H1 (cell line): ENCODE results near the gene SMARCA4. TPM values are rescaled to one million over a fixed set of nuclear protein-coding genes. Genes with fewer than 3 reads are reported as not detected.
A peak's percentile ranks its signal among the peaks of the same experiment; 100 is the strongest.

ENCODE experiments used
- ASH2L ChIP-seq: fragments of 200-600, 300-600 bp; sonication (generic); IDR thresholded peaks from one replicate; pipeline ENCODE4 v1.7.1; 2017; ENCODE audit warnings: low read length
- ATF2 ChIP-seq: IDR thresholded peaks from 2 replicates; pipeline ENCODE4 v1.6.1; 2012; ENCODE audit warnings: low read length, inconsistent platforms
- ATF3 ChIP-seq: IDR thresholded peaks from 2 replicates; pipeline ENCODE4 v1.6.1; 2011; ENCODE audit warnings: low read depth, mild to moderate bottlenecking, low read length; ENCODE audit not compliant: insufficient read depth
- BRCA1 ChIP-seq: IDR thresholded peaks from 2 replicates; pipeline ENCODE4 v1.6.1; 2012; ENCODE audit warnings: low read depth, low read length, improper control_type of control experiment
- CEBPB ChIP-seq: IDR thresholded peaks from 2 replicates; pipeline ENCODE4 v1.6.1; 2012; ENCODE audit warnings: low read depth, low read length
- EGR1 ChIP-seq: IDR thresholded peaks from 2 replicates; pipeline ENCODE4 v1.6.1; 2011; ENCODE audit warnings: low read depth, low read length, borderline replicate concordance
- EP300 ChIP-seq, 2 experiments: IDR thresholded peaks; 1 replicate in 1 of 2; 2 replicates in 1 of 2; pipeline ENCODE4 v1.6.1; 2011 to 2012; ENCODE audit warnings: low read depth in 2 of 2, low read length in 2 of 2, mild to moderate bottlenecking in 2 of 2, borderline replicate concordance in 1 of 2, inconsistent platforms in 1 of 2, moderate library complexity in 1 of 2
- GABPA ChIP-seq: IDR thresholded peaks from 2 replicates; pipeline ENCODE4 v1.6.1; 2011; ENCODE audit warnings: mild to moderate bottlenecking, low read length, moderate library complexity, borderline replicate concordance; ENCODE audit not compliant: insufficient read depth
- GTF2F1 ChIP-seq: IDR thresholded peaks from 2 replicates; pipeline ENCODE4 v1.6.1; 2012; ENCODE audit warnings: low read depth, low read length, improper control_type of control experiment, borderline replicate concordance
- HDAC6 ChIP-seq: IDR thresholded peaks from one replicate; pipeline ENCODE4 v1.7.1; 2012; ENCODE audit warnings: low read depth, mild to moderate bottlenecking, inconsistent platforms, low read length, moderate library complexity
- MAFK ChIP-seq: IDR thresholded peaks from 2 replicates; pipeline ENCODE4 v1.6.1; 2012; ENCODE audit warnings: low read depth, mild to moderate bottlenecking, improper control_type of control experiment, low read length
- PHF8 ChIP-seq: fragments of 200-600 bp; sonication (generic); conservative IDR thresholded peaks from 2 replicates; pipeline ENCODE4 v1.7.1; 2012; ENCODE audit warnings: low read depth, mild to moderate bottlenecking, inconsistent platforms, low read length, moderate library complexity
- RAD21 ChIP-seq, 2 experiments: IDR thresholded peaks in 1 of 2; conservative IDR thresholded peaks in 1 of 2; 2 replicates each; pipeline ENCODE4 v1.6.1; 2011; ENCODE audit warnings: low read depth in 2 of 2, low read length in 2 of 2, improper control_type of control experiment in 1 of 2, inconsistent platforms in 1 of 2, mild to moderate bottlenecking in 1 of 2, moderate library complexity in 1 of 2
- SIN3A ChIP-seq, 2 experiments: IDR thresholded peaks in 1 of 2; conservative IDR thresholded peaks in 1 of 2; 2 replicates each; pipeline ENCODE4 v1.6.1; 2011 to 2012; ENCODE audit warnings: low read length in 2 of 2, improper control_type of control experiment in 1 of 2, low read depth in 1 of 2, mild to moderate bottlenecking in 1 of 2
- SIRT6 ChIP-seq: IDR thresholded peaks from one replicate; pipeline ENCODE4 v1.7.1; 2012; ENCODE audit warnings: low read length, inconsistent platforms
- SP2 ChIP-seq: IDR thresholded peaks from 2 replicates; pipeline ENCODE4 v1.6.1; 2012; ENCODE audit warnings: mild to moderate bottlenecking, low read length, inconsistent platforms
- SP4 ChIP-seq: IDR thresholded peaks from 2 replicates; pipeline ENCODE4 v1.6.1; 2012; ENCODE audit warnings: low read length, inconsistent platforms
- SRF ChIP-seq: IDR thresholded peaks from 2 replicates; pipeline ENCODE4 v1.6.1; 2011; ENCODE audit warnings: mild to moderate bottlenecking, low read depth, low read length, moderate library complexity
- TAF1 ChIP-seq: IDR thresholded peaks from 2 replicates; pipeline ENCODE4 v1.6.1; 2011; ENCODE audit warnings: mild to moderate bottlenecking, low read depth, low read length
- TCF12 ChIP-seq: IDR thresholded peaks from 2 replicates; pipeline ENCODE4 v1.6.1; 2011; ENCODE audit warnings: low read depth, mild to moderate bottlenecking, low read length
- USF2 ChIP-seq: IDR thresholded peaks from 2 replicates; pipeline ENCODE4 v1.6.1; 2011; ENCODE audit warnings: low read length, improper control_type of control experiment
- polyA plus RNA-seq, 7 experiments: library from polyadenylated mRNA; depleted of rRNA in 3 of 7; stranded (reverse) in 5 of 7; unstranded in 2 of 7; fragments of >200 nt in 5 of 7; fragments of 200-250 nt in 2 of 7; gene quantifications; 1 replicate in 5 of 7; 2 replicates in 1 of 7; 4 replicates in 1 of 7; pipeline versions ENCODE4 v1.2.1 to v1.2.3, GENCODE V29; 2011 to 2013; ENCODE audit warnings: missing spikeins in 2 of 7, mixed read lengths in 2 of 7
- total RNA-seq: library from RNA; stranded (reverse); fragmentation: NEBNext Ultra II Directional; extraction: Animal tissue kit (Norgen Biotek cat#: 25700); gene quantifications from 2 replicates; pipeline ENCODE4 v1.2.1, GENCODE V29; 2021

The SMARCA4 gene
- total and polyA plus RNA-seq, 2 of the 8 experiments (the other 6 are each of a cell fraction or from before 2014, with no cell fraction given) = 86.4 to 263 TPM

GRCh38 chr19:11089254-11090013 lies 128.6 kb downstream of the SMARCA4 start, which contains the start of gene LDLR (continued):
- TF ChIP-seq GABPA (no peak), SP2 (no peak), SIN3A (conservative IDR thresholded peaks at IDR 0.05 in 1 of 2, IDR thresholded peaks at IDR 0.05 in 1 of 2; ENCODE audit: low read depth in 1 of 2, low read length in 2 of 2) (no peak; a peak in 1 of 4 replicates), USF2 (no peak), ATF3 (no peak), EGR1 (no peak), GTF2F1 (no peak; the same call in 1 of the 2 replicates), HDAC6 (no peak), CEBPB (peak; percentile 16; the same call in 1 of the 2 replicates), SP4 (no peak), SIRT6 (no peak), ATF2 (no peak; the same call in 1 of the 2 replicates), ASH2L (peak; percentile 11), MAFK (no peak), TAF1 (peak; percentile 90), SRF (no peak), TCF12 (no peak), BRCA1 (no peak), EP300 (IDR thresholded peaks at IDR 0.05; ENCODE audit: borderline replicate concordance in 1 of 2, low read depth in 2 of 2, low read length in 2 of 2) (no peak), RAD21 (IDR thresholded peaks at IDR 0.05 in 1 of 2, conservative IDR thresholded peaks at IDR 0.05 in 1 of 2; ENCODE audit: low read depth in 2 of 2, low read length in 2 of 2) (no peak), PHF8 (peak; percentile 52)
